OCI-LY7 (cell line): ENCODE measurements around the gene GDF10. TPM values are rescaled to one million over a fixed set of nuclear protein-coding genes. Genes with fewer than 3 reads are reported as not detected.

Source experiments
- BruUV-seq: library from RNA; stranded (reverse); fragments of 400-500 nt; replicated peaks from 2 replicates; lab custom pipeline; 2021; lab: Mats Ljungman, UMichigan
- CTCF ChIA-PET: fragments of 300-600 bp; sonication (Branson Sonifier 250); formaldehyde crosslinking; loops from one replicate; lab custom pipeline; 2022; ENCODE audit warnings: antibody characterized with exemption; ENCODE audit not compliant: unreplicated experiment; lab: Charles Lee
- POLR2A ChIA-PET: fragments of 300-600 bp; sonication (Branson Sonifier 250); formaldehyde crosslinking; loops from one replicate; lab custom pipeline; 2022; ENCODE audit warnings: antibody characterized with exemption; lab: Charles Lee
- DNase-seq: peaks from one replicate; pipeline ENCODE4 v3.0.0-alpha.2; 2015; ENCODE audit warnings: low spot score
- H2AFZ ChIP-seq: fragments of 200-600 bp; sonication (generic), shearing (Covaris generic); 2 replicates; pipeline ENCODE4 v1.6.1; 2014; ENCODE audit warnings: mild to moderate bottlenecking, antibody characterized with exemption, low read length, moderate library complexity
- H3K27ac ChIP-seq: fragments of 200-600 bp; sonication (generic); 2 replicates; pipeline ENCODE4 v1.5.1; 2014; ENCODE audit warnings: mixed run types, low read depth, mild to moderate bottlenecking, moderate library complexity, low read length, inconsistent platforms; ENCODE audit not compliant: poor library complexity, severe bottlenecking
- H3K36me3 ChIP-seq: fragments of 200-600 bp; sonication (generic); 2 replicates; pipeline ENCODE4 v1.6.1; 2014; ENCODE audit warnings: mild to moderate bottlenecking, antibody characterized with exemption, low read length, moderate library complexity, mixed read lengths; ENCODE audit not compliant: insufficient read depth
- H3K4me1 ChIP-seq: fragments of 200-600 bp; sonication (generic); 2 replicates; pipeline ENCODE4 v1.5.1; 2014; ENCODE audit warnings: mild to moderate bottlenecking, low read length; ENCODE audit not compliant: insufficient read depth, poor library complexity, severe bottlenecking
- H3K4me2 ChIP-seq: fragments of 200-600 bp; sonication (generic); 2 replicates; pipeline ENCODE4 v1.6.1; 2014; ENCODE audit warnings: mild to moderate bottlenecking, low read length
- H3K4me3 ChIP-seq: fragments of 200-600 bp; sonication (generic); 2 replicates; pipeline ENCODE4 v1.5.1; 2014; ENCODE audit warnings: mild to moderate bottlenecking, low read depth, low read length; ENCODE audit not compliant: poor library complexity, severe bottlenecking
- H3K79me2 ChIP-seq: fragments of 200-600 bp; sonication (generic); 2 replicates; pipeline ENCODE4 v1.6.1; 2016; ENCODE audit warnings: low read depth, mild to moderate bottlenecking, low read length, moderate library complexity, mixed read lengths; ENCODE audit not compliant: insufficient read depth
- H3K9me2 ChIP-seq: fragments of 200-600 bp; sonication (generic); 2 replicates; pipeline ENCODE4 v1.6.1; 2016; ENCODE audit warnings: mild to moderate bottlenecking, low read length, mixed read lengths; ENCODE audit not compliant: insufficient read depth
- H3K9me3 ChIP-seq: fragments of 200-600 bp; sonication (generic); 2 replicates; pipeline ENCODE4 v1.6.1; 2014; ENCODE audit warnings: mild to moderate bottlenecking, mixed run types, low read length, mixed read lengths
- H4K20me1 ChIP-seq: fragments of 200-600 bp; sonication (generic); 2 replicates; pipeline ENCODE4 v1.6.1; 2014; ENCODE audit warnings: mild to moderate bottlenecking, antibody characterized with exemption, low read length, moderate library complexity, mixed read lengths; ENCODE audit not compliant: insufficient read depth
- CTCF ChIP-seq: fragments of 200-600 bp; sonication (generic); conservative IDR thresholded peaks from 2 replicates; pipeline ENCODE4 v1.5.1; 2014; ENCODE audit warnings: mild to moderate bottlenecking, antibody characterized with exemption, low read length, moderate library complexity, mixed read lengths
- EZH2phosphoT487 ChIP-seq: fragments of 200-600 bp; sonication (generic); IDR thresholded peaks from 2 replicates; pipeline ENCODE4 v1.6.1; 2018; ENCODE audit warnings: low read depth, borderline replicate concordance, mild to moderate bottlenecking, mixed run types, antibody characterized with exemption, low read length, moderate library complexity, mixed read lengths
- intact Hi-C: fragments of 100-400 bp; cut with micrococcal nuclease; formaldehyde crosslinking; loops from one replicate; pipeline ENCODE4 v1.10.0; 2022; ENCODE audit not compliant: unreplicated experiment
- total RNA-seq, 2 experiments: library from RNA; depleted of rRNA in 1 of 2; stranded (reverse); fragments of >200 nt in 1 of 2; shearing (Covaris generic) in 1 of 2; gene quantifications; 2 replicates each; pipeline ENCODE4 v1.2.3, GENCODE V29; 2014 to 2022

GDF10 gene
- total RNA-seq, 2 experiments from 2014 or later: not detected

GRCh38 chr10:47322300-47323061, 22.5 kb downstream of the GDF10 start, which contains the start of gene GDF2:
Gene GDF2, plus strand, starts transcription at chr10:47322454. Its CDS starts 215 bp downstream, at chr10:47322669.
- POLR2A ChIA-PET: no interaction called here
- no TSS peak for BruUV-seq
- no peak within 1 kb of the TSS for H3K27ac ChIP-seq
- H3K9me3 ChIP-seq: no peaks in the 10 kb centered on the region
- DNase-seq: no peak
- no peaks in the 10 kb centered on the region for H3K4me1 ChIP-seq
- CTCF ChIA-PET: no interaction called here
- no peak within 1 kb of the TSS for H2AFZ ChIP-seq
- no peaks in the 10 kb centered on the region for H4K20me1 ChIP-seq
- no peak within 1 kb of the TSS for H3K4me2 ChIP-seq
- intact Hi-C loops: no loop called here
- no peak within 1 kb of the TSS for H3K4me3 ChIP-seq
- H3K9me2 ChIP-seq: no peaks in the 10 kb centered on the region
- H3K36me3 ChIP-seq: no peaks in the 10 kb centered on the region
- no peak for TF ChIP-seq CTCF
- no peak for TF ChIP-seq EZH2phosphoT487
- H3K79me2 ChIP-seq: no peaks in the 10 kb centered on the region

GRCh38 chr10:47323087-47323486, 23.1 kb downstream of the GDF10 start:
- no peak for DNase-seq
- no peak overlapping the region for H3K27ac ChIP-seq
- H3K4me1 ChIP-seq: no peaks in the 10 kb centered on the region
- BruUV-seq: no TSS peak
- H3K36me3 ChIP-seq: no peaks in the 10 kb centered on the region
- H3K4me3 ChIP-seq: no peak overlapping the region
- H3K9me3 ChIP-seq: no peaks in the 10 kb centered on the region
- H3K79me2 ChIP-seq: no peaks in the 10 kb centered on the region
- intact Hi-C loops: no loop called here
- H3K9me2 ChIP-seq: no peaks in the 10 kb centered on the region
- TF ChIP-seq CTCF (no peak), EZH2phosphoT487 (no peak)
- ChIA-PET POLR2A (no interaction called here), CTCF (no interaction called here)
- no peaks in the 10 kb centered on the region for H4K20me1 ChIP-seq
- no peak overlapping the region for H2AFZ ChIP-seq
- no peak overlapping the region for H3K4me2 ChIP-seq

GRCh38 chr10:47323636-47324296, 23.8 kb downstream of the GDF10 start:
- Histone ChIP-seq H3K9me2 (no peaks in the 10 kb centered on the region), H3K79me2 (no peaks in the 10 kb centered on the region), H3K4me3 (no peak overlapping the region), H3K36me3 (no peaks in the 10 kb centered on the region), H3K27ac (no peak overlapping the region), H3K9me3 (no peaks in the 10 kb centered on the region), H2AFZ (no peak overlapping the region), H4K20me1 (no peaks in the 10 kb centered on the region), H3K4me2 (no peak overlapping the region), H3K4me1 (no peaks in the 10 kb centered on the region)
- BruUV-seq: no TSS peak
- CTCF ChIA-PET: no interaction called here
- DNase-seq: no peak
- POLR2A ChIA-PET: no interaction called here
- intact Hi-C loops: no loop called here
- no peak for TF ChIP-seq CTCF
- no peak for TF ChIP-seq EZH2phosphoT487
